ENCODE results near the gene FAM193B. TPM values are rescaled to one million over a fixed set of nuclear protein-coding genes. Genes with fewer than 3 reads are reported as not detected.

FAM193B gene
- total RNA-seq, 1 experiment from 2014 or later = 43.8 TPM

- ChIA-PET CTCF (no interaction called here), POLR2A (ENCODE audit: low non-redundant PET) (no interaction called here)
- no peaks in the 10 kb centered on the region for H3K9me3 ChIP-seq (ENCODE audit: low read depth, low read length, poor library complexity, severe bottlenecking)
- H3K27ac ChIP-seq (ENCODE audit: low read depth, low read length, poor library complexity, severe bottlenecking) = no peak overlapping the region
- intact Hi-C loops (cut with micrococcal nuclease; ENCODE audit: unreplicated experiment) = no loop called here
- peaks cover 31% of the 10 kb centered on the region for H3K36me3 ChIP-seq (ENCODE audit: insufficient read depth, low read length, poor library complexity, severe bottlenecking)
- no peaks in the 10 kb centered on the region for H3K4me1 ChIP-seq (ENCODE audit: insufficient read depth, low read length, poor library complexity, severe bottlenecking)
- H3K27me3 ChIP-seq (replicated peaks; ENCODE audit: insufficient read depth, low read depth, low read length, poor library complexity) = no peaks in the 10 kb centered on the region
- no peak for DNase-seq (ENCODE audit: low spot score)
- no peak overlapping the region for H3K4me3 ChIP-seq (ENCODE audit: low read depth, low read length, poor library complexity, severe bottlenecking)
- no TSS peak for BruUV-seq (replicated peaks)
- TF ChIP-seq EZH2 (IDR thresholded peaks at IDR 0.05; ENCODE audit: borderline replicate concordance, low read depth, low read length, poor library complexity, severe bottlenecking) (no peak), CTCF (conservative IDR thresholded peaks at IDR 0.05; ENCODE audit: low read depth, low read length) (no peak)
Observed at GRCh38 chr5:177538876-177539275, 15.5 kb downstream of the FAM193B start.

DNA sequence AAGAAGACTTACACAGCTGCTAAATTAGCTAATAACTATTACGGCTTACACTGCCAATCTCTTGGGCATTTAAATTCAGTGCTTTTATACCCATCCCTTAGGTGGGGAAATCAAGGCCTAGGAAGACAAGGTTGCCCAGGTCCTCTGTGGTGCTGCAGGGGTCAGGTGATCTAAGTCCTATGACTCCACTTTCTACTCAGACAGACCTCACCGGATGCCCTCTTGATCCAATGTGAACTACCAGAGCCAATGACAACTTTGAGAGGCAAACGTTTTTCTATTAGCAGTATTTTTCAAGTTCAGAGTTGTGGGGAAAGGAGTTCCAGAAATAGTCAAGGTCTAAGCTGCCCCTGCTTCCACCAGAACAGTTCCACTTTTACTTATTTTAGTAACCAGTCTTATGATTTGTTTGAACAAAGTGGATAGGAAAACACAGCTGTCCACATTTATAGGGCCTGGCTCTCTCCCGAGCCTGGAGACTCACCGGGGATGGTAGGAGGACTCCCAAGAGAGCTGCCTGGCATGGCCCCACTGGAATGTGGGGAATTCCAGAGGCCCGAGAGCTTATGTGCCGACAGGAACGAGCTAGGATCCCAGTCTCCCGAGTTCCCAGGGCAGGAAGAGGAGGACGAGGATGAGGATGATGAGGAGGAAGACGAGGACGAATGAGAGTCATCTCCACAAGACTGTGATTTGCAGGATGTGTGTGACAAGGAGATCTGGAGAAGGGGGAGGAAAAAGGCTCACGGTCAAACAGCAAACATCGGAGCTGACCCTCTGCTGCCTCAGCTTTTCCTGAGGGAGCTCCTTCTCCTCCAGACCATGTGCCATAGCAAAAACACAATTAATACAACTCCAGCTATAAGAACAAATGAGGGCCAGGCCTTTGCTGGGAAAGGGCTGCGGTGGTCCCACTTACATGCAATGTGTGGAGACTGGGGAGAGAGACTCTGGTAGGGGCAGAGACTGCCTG, 16.7 kb downstream of the FAM193B start:
- BruUV-seq (replicated peaks) = no TSS peak
- H3K27me3 ChIP-seq (replicated peaks; ENCODE audit: insufficient read depth, low read depth, low read length, poor library complexity) = no peaks in the 10 kb centered on the region
- TF ChIP-seq CTCF (conservative IDR thresholded peaks at IDR 0.05; ENCODE audit: low read depth, low read length) (no peak), EZH2 (IDR thresholded peaks at IDR 0.05; ENCODE audit: borderline replicate concordance, low read depth, low read length, poor library complexity, severe bottlenecking) (no peak)
- no peak overlapping the region for H3K27ac ChIP-seq (ENCODE audit: low read depth, low read length, poor library complexity, severe bottlenecking)
- no peaks in the 10 kb centered on the region for H3K9me3 ChIP-seq (ENCODE audit: low read depth, low read length, poor library complexity, severe bottlenecking)
- CTCF ChIA-PET = no interaction called here
- no peaks in the 10 kb centered on the region for H3K4me1 ChIP-seq (ENCODE audit: insufficient read depth, low read length, poor library complexity, severe bottlenecking)
- intact Hi-C loops (cut with micrococcal nuclease; ENCODE audit: unreplicated experiment) = no loop called here
- H3K4me3 ChIP-seq (ENCODE audit: low read depth, low read length, poor library complexity, severe bottlenecking) = no peak overlapping the region
- no peak for DNase-seq (ENCODE audit: low spot score)
- POLR2A ChIA-PET (ENCODE audit: low non-redundant PET) = no interaction called here
- H3K36me3 ChIP-seq (ENCODE audit: insufficient read depth, low read length, poor library complexity, severe bottlenecking) = peaks cover 31% of the 10 kb centered on the region

GRCh38 chr5:177536386-177536785, 18.0 kb downstream of the FAM193B start:
- no peak overlapping the region for H3K27ac ChIP-seq (ENCODE audit: low read depth, low read length, poor library complexity, severe bottlenecking)
- no peak overlapping the region for H3K4me3 ChIP-seq (ENCODE audit: low read depth, low read length, poor library complexity, severe bottlenecking)
- ChIA-PET CTCF (no interaction called here), POLR2A (ENCODE audit: low non-redundant PET) (no interaction called here)
- H3K27me3 ChIP-seq (replicated peaks; ENCODE audit: insufficient read depth, low read depth, low read length, poor library complexity) = no peaks in the 10 kb centered on the region
- no peak for DNase-seq (ENCODE audit: low spot score)
- H3K36me3 ChIP-seq (ENCODE audit: insufficient read depth, low read length, poor library complexity, severe bottlenecking) = peaks cover 32% of the 10 kb centered on the region
- H3K9me3 ChIP-seq (ENCODE audit: low read depth, low read length, poor library complexity, severe bottlenecking) = no peaks in the 10 kb centered on the region
- H3K4me1 ChIP-seq (ENCODE audit: insufficient read depth, low read length, poor library complexity, severe bottlenecking) = no peaks in the 10 kb centered on the region
- intact Hi-C loops (cut with micrococcal nuclease; ENCODE audit: unreplicated experiment) = no loop called here
- TF ChIP-seq EZH2 (IDR thresholded peaks at IDR 0.05; ENCODE audit: borderline replicate concordance, low read depth, low read length, poor library complexity, severe bottlenecking) = no peak
- no peak for TF ChIP-seq CTCF (conservative IDR thresholded peaks at IDR 0.05; ENCODE audit: low read depth, low read length)
- BruUV-seq (replicated peaks) = no TSS peak
